Neural progenitor cell (in vitro differentiated cells): Measurements from ENCODE around the gene ST3GAL2.

Source experiments
- CTCF ChIP-seq: fragments of 200-600 bp; sonication (generic); IDR thresholded peaks from 2 replicates; pipeline ENCODE4 v1.5.1; 2017; ENCODE audit warnings: antibody characterized with exemption, mild to moderate bottlenecking
- EZH2 ChIP-seq: fragments of 200-600 bp; sonication (generic); IDR thresholded peaks from 2 replicates; pipeline ENCODE4 v1.6.1; 2017; ENCODE audit warnings: antibody characterized with exemption, mild to moderate bottlenecking, moderate library complexity
- EZH2phosphoT487 ChIP-seq: fragments of 200-600 bp; sonication (generic); IDR thresholded peaks from 2 replicates; pipeline ENCODE4 v1.6.1; 2017; ENCODE audit warnings: antibody characterized with exemption

- TF ChIP-seq CTCF (no peak), EZH2phosphoT487 (no peak), EZH2 (no peak)
Observed at GRCh38 chr16:70398177-70398743, 40.6 kb downstream of the ST3GAL2 start.
